Activated CD4-positive, alpha-beta T cell treated with anti-CD3 and anti-CD28 coated beads, Interleukin-2, amount 50 U/mL, for 48 hours (primary cell): Measurements from ENCODE around the gene SRPK3.
A peak's percentile ranks its signal among the peaks of the same experiment; 100 is the strongest.
"Not testable (repeated sequence)": the region's sequence is repeated elsewhere in the genome, so short reads cannot be mapped to it uniquely, and the experiment has no call there.

ENCODE experiments used
- DNase-seq, 2 experiments: peaks; one replicate each; pipeline ENCODE4 v3.0.0-alpha.2; 2020

Gene SRPK3

DNA sequence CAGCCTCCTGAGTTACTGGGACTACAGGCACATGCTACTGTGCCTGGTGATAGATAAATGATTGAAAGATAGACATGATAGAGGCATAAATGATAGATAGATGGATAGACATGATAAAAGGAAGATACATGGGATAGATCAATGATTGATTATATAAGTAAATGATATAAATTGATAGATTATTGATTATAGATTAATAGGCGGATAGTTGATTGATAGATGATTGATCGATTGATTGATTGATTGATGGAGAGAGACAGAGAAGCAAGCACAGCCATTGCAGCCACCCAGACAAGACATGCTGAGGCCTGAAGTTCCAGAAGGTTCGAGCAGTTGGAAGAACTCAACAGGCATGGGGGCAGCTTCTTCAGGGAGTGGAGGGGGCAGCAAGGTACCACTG, 34.5 kb upstream of the SRPK3 start:
- no peak for DNase-seq

GRCh38 chrX:153746991-153747390, 33.9 kb upstream of the SRPK3 start:
- DNase-seq = not testable (repeated sequence)

- DNase-seq = not testable (repeated sequence)
Measured at GRCh38 chrX:153749017-153749416, 31.8 kb upstream of the SRPK3 start.

DNA sequence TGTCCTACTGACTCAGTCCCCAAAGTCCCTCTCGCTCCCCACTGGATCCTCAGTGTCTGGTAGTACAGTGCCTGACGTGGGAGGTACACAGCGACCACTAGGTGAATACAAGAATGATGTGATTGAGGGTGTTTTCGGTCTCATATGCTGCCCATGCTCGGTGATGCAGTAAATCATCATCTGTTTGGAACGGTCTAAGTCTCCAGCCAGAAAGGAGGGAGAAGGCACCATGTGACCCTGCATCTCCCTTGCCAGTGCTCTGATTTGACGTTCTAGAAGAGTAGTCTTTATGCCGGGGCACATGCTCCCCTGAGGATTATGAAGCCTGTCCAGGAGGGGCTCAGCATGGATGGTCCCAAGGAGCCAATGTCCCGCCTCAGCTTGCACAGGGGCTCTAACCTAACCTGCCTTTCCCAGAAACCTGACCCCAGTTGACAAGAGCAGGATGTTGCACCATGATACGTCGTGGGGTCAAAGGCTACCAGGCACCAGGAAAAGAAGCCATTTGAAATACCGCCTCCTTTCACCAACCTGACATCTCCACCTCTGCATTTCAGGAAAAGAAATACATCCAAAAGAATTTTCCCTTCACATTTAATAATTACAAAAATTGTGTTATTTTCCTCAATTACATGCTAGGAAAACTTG, 30.6 kb upstream of the SRPK3 start:
- DNase-seq = no peak

GRCh38 chrX:153755136-153755535, 25.7 kb upstream of the SRPK3 start:
- no peak for DNase-seq

- no peak for DNase-seq
Measured at GRCh38 chrX:153761863-153762262, 19.0 kb upstream of the SRPK3 start.

GRCh38 chrX:153762626-153763173, 18.1 kb upstream of the SRPK3 start:
- no peak for DNase-seq

DNA sequence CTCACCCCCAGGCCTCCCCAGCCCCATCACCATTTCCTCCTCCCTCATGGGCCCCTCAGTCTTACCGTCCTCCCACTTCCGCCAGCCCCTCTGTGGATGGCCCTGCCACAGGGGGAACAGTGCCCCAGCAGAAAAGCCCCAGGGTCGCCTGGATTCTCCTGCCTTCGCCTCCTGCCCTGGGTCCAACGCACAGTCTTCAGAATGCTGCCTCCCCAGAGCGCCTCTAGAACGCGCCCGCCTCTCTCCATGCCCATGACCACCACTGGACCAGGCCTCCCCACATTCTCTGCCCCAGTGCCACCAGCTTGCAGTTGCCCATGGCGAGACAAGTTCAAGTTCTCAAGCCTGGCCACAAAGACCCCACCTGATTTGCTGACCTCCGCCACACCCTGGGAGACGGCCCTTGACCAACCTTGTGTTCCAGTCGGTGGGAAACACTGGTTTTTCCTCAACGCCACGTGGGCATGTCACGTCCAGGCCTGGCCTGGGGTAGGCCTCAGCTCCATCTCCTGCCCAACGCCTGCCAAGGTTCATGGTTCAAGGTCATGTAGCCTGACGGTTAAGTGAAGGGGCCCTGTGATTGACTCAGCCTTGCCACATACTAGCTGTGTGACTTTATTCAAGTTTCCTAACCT, 17.4 kb upstream of the SRPK3 start:
- no peak for DNase-seq

GRCh38 chrX:153763989-153764755, 16.7 kb upstream of the SRPK3 start, which contains the start of gene PLXNB3:
TSS of gene PLXNB3 (plus strand) at chrX:153764249. CDS start at chrX:153765536, 1,287 bp downstream.
- peak; percentile 78 to 82 for DNase-seq

GRCh38 chrX:153764786-153765137, 16.1 kb upstream of the SRPK3 start:
- no peak for DNase-seq

DNA sequence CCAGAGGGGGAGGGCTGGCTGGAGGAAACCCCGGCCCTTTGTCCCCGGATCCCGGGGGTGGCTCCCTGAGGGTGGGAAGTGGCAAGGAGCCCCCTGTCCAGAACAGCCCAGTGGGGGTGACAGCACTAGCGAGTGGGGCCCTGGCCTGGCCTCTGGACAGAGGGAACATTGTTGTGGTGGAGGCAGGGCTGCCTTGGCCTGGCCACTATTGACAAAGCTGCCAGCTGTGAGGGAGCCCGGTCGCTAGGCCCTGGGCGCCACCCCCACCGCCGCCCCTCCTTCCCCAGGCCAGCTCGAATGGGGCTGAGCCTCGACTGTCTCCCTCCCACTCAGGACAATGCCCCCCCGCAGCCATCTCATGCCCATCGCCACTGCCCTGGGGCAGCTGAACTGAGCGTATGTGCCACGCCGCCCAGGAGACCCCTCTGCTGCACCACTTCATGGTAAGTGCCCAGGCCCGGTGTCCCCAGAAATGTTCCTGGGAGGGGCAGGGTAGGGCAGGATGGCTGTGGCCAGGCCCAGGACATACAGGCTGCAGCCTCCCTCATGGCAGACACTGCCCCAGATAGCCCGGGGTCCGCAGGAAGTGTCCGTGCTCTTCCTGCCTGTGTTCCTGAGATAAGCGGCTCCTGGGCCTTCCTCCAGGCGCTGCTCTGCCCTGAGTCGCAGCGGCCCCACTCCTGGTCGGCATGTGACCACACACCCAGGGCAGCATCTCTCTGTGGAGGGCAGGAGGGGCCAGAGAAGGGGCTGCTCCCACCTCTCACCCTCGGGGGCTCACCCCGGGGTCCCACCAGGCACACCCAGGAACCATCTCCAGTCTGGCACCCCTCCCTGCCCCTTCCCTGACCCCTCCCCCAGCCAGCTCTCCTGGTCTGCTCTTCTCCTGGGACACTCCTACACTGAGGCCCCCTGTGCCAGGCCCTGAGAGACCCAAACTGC, 15.4 kb upstream of the SRPK3 start:
- DNase-seq = no peak

DNA sequence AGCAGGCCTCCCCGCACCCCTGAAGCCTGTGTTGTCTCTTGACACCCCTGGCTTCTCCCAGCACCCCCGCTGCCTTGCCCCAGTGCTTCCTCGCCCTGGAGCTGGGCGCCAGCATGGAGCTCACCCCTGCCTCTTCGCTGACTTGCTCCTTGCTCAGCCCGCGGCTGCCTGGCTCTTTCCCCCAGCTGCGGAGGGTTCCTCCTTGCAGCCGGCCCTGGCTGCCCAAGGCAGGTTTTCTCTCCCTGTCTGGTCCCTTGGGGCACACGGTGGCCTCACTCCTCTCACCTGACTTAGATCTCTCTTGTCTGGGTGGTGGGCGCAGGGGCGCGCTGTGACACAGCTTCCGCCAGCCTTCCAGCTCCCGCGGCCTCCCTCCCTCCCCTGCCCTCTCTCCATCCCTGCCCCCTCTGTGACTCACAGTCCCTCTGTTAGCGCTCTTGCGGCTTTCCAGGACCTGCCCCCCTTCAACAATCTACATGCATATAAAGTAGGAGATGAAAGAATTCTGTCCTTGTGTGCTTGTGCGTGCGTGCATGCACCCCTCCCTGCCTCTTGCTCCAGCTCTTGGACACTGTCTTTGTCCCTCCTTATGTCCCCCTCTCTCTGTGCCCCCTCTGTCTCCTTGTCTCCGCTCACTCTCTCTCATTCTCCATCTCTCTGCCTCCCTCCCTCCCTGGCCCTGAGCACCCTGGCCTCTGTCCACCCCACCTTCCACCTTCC, 14.6 kb upstream of the SRPK3 start:
- DNase-seq = peak; percentile 32 to 36

GRCh38 chrX:153766871-153767673, 13.8 kb upstream of the SRPK3 start:
- DNase-seq = no peak

DNA sequence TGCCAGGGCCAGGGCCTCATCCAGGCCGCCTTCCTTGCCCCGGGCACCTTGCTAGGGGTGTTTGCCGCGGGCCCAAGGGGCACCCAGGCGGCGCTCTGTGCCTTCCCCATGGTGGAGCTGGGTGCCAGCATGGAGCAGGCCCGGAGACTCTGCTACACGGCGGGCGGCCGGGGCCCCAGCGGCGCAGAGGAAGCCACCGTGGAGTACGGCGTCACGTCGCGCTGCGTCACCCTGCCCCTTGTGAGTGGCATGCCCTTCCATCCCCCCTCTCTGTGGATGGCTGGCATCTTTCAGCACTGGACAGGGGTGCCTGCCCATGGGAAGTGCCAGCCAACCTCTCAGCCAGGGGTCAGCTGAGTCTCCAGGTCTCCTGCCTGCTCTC, 13.2 kb upstream of the SRPK3 start:
- DNase-seq = no peak

GRCh38 chrX:153768311-153769157, 12.3 kb upstream of the SRPK3 start:
- no peak for DNase-seq

DNA sequence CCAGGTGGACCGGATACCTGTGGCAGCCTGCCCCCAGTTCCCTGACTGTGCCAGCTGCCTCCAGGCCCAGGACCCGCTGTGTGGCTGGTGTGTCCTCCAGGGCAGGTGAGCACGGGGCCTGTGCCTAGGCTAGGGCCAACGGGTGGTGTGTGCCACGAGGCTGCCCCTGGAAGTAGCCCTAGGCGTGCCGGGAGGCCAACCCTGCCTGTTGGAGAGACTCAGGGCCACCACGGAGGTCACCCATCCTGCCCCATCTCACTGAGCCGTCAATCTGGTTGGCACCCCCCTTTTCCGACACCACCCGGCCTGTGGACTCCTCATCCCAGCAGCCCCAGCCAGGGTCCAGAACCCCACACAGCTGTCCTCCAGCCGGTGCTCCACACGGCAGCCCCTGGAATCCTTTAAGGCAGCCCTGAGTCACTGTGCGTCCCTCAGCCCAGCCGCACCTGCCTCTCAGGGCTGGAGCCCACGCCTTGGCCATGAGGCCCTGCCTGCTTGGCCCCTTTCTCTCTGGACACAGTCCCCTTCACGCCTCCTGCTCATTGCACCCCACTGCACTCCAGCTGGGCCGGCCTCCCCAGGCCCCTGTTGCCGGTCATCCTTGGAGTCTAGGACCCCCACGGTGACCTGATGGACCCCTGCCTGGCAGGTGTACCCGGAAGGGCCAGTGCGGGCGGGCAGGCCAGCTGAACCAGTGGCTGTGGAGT, 11.5 kb upstream of the SRPK3 start:
- no peak for DNase-seq

- no peak for DNase-seq
Measured at GRCh38 chrX:153769865-153770600, 10.8 kb upstream of the SRPK3 start.

DNA sequence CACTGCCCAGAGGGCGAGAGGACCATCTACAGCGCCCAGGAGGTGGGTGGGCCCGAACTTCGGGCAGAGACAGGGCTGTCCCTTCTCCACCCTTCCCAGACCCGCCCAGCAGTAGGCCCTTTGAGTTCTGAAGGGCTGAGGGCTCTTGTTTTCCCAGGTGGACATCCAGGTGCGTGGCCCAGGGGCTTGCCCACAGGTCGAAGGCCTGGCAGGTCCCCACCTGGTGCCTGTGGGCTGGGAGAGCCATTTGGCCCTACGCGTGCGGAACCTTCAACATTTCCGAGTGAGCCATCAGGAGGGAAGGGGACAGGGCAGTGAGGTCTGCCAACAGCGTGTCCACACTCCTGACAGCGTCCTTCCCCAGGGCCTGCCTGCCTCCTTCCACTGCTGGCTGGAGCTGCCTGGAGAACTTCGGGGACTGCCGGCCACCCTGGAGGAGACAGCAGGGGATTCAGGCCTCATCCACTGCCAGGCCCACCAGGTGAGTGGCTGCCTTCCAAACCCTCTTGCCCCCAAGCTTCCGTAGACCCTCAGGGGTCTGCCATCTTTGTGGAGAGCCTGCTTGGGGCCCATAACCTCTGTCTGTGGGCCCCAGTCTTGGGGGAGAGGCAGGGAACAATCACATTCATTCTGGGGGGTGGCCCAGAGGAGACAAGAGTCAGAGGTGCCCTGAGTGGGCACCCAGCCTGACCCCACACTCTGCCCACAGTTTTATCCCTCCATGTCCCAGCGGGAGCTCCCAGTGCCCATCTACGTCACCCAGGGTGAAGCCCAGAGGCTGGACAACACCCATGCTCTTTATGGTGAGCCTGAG, 10.0 kb upstream of the SRPK3 start:
- no peak for DNase-seq
